HG03378 (cell line): ENCODE results near the gene ATP11A.
"Not testable (repeated sequence)": the region's sequence is repeated elsewhere in the genome, so short reads cannot be mapped to it uniquely, and the experiment has no call there.

Experiments
- ATAC-seq: cut with Tn5 transposase; IDR thresholded peaks from one replicate; pipeline ENCODE4 v1.9.1; 2021; ENCODE audit warnings: mild to moderate bottlenecking, moderate library complexity; ENCODE audit not compliant: unreplicated experiment

The ATP11A gene

DNA sequence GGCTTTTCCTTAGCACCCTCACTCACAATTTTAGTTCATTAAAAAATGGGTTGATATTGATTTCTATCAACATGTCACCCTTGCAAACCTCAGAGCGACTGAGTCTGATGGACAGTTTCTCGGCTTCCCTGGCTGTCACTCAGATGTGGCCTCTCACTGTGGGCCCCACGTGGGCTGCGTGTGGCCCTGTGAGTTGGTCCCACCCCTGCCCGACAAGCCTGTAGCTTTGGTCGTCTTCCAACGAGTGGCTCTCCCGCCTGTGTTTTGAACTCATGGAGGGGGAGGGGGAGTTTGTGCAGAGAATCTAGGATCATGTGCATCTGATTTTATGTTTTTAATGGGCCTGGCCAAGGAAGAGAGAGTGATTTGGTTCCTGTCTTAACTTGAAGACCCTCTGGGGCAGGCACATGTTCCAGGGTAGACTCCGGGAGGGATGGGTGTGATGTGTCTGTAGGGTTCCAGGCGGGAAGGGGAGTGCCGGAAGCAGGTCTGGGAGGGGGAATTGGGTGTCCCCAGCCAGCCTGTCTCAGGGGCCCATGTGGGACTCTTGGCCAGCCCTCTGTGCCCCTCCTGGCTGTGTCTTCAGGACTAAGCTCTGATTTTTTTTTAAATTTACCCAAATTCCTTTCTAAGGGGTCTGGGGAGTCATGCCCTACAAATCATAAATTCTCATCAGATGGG, 18.9 kb downstream of the ATP11A start:
- ATAC-seq: no peak

DNA sequence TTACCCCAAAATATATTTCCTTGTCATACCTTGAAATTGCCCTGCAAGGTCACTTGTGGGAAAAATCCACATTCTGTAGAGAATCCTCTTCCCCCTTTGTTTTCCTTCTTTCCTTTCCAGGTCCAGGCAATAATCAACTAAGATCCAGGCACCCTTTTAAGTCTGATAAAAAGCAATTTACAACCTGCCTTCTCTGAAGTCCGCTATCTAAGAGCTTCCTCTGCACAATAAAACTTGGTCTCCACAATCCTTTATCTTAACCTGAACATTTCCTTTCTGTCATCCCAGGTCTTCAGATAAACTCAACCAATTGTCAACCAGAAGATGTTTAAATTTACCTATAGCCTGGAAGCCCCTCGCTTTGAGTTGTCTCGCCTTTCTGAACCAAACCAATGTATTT, 19.5 kb downstream of the ATP11A start:
- not testable (repeated sequence) for ATAC-seq

GRCh38 chr13:112709825-112710783, 20.3 kb downstream of the ATP11A start:
- ATAC-seq: no peak

DNA sequence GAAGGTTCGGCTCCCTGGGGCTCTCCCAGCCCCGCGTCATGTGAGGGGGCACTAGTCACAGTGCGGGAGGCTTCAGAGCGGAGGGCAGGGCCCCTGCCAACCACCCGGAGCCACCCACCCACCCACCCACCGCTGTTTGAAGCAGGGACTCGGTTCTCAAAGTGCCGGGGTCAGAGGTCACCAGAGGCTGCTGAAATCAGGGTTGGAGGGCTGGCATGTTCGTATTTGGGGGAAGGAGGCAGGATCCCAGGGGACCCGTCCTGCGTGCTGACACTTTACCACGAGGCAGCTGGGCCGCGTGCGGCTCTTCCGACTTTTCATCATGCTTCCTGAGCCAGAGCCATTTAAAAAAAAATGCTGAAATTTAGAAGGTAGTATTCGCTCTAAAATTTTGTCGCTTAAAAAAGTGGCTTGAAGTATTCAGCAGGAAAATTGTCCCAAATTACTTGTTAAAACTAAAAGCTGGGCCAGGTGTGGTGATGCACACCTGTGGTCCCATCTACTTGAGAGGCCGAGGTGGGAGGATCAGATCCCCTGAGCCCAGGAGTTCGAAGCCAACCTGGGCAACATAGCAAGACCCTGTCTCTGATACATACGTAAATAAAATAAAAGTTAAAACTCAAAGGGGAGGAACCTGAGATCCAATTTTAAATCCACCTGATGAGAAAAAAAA, 21.2 kb downstream of the ATP11A start:
- no peak for ATAC-seq

DNA sequence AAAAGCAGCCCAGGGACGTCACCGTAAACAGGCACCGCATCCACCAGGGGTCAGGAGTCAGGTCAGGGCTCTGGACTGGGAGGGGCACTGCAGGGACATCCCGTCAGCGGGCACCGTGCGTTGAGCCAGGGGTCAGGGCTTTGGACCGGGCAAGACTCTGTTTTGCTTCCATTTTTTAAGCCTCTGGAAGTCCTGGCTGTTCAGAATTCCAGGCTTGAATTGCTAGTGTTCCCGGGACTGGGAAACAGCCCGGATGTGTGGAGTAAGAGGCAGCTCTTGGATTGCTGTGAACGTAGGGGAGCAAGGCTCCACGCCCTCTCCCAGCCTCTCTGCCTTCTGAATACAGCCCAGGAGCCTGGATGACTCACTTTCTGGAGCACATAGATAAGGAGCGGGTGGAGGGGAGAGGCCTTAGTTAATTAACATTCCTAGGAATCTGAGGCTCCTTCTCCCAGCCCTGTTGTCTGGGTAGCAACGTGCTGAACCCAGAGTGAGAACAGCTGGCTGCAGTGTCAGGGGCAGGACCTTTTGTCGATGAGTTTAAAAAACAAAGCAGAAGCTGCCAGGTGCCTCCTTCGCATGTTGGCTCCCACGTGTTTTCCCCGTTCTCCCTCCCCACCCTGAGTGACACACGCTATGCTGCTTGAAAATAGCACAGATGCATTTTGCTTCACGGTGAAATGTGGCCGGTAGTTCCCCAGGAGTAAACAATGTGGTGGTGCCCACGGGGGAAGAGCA, 21.9 kb downstream of the ATP11A start:
- ATAC-seq: no peak

GRCh38 chr13:112712451-112713207, 22.8 kb downstream of the ATP11A start:
- ATAC-seq: no peak

DNA sequence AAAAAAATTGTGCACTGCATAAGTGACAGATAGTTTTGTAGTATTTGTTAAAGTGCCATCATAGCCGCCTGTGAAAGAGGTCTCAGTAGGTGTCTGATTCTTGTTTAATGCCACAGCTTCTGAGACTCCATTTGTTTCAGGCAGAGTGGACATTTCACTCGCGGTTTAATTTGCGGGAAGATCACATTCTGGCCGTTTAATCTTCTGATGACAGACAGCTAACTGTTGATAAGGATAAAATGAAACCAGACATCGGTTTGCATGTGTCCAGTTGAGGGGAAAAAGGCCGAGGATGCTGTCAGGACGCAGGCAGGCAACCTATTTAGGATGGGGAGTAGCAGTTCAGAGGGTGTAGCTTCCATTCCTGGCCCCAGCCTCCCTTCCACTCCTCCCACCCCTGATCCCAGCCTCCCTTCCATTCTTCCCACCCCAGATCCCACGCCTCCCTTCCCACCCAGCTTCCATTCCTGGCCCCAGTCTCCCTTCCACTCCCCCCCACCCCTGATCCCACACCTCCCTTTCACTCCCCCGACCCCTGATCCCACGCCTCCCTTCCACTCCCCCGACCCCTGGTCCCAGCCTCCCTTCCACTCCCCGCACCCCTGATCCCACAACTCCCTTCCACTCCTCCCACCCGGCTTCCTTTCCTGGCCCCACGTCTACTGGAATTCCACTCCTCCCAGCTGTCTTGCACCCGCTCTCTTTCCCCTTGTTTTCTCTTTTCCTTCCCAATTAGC, 23.8 kb downstream of the ATP11A start:
- ATAC-seq: no peak

DNA sequence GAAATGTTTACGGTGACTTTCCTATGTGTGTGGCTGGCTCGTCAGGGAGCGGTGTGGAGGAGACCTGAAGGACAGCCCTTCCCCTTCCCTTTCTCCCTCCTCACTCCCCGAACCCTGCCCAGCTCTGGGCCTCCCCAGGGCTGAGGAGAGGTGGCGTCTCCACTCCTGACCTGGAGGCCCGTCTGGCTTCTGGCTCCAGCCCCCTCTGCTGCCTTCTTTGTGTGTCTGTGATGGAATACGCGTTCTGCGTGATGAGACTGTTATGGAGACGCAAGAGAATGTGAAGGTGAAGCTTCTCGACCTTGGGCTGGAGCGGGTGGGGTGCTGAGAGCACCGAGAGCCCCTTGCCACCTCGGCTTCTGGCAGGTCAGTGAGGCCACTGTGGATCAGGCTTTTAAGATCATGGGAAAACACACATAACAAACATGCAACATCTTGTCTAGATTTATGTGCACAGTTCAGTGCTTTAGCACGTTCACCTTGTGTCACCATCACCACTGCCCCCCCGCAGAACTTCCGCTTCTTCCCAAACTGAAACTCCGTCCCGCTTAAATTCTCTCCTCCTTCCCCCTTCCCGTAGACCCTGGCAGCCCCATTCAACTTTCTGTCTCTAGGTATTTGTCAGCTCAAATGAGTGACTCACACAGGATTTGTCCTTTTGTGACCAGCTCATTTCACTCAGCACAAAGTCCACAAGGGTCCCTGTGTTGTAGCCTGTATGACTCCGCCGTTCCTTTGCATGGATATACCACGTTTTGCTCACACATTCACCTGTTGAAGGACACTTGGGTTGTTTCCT, 24.7 kb downstream of the ATP11A start:
- no peak for ATAC-seq

- ATAC-seq: no peak
These were observed 25.4 kb downstream of the ATP11A start for GRCh38 chr13:112715210-112715609.

DNA sequence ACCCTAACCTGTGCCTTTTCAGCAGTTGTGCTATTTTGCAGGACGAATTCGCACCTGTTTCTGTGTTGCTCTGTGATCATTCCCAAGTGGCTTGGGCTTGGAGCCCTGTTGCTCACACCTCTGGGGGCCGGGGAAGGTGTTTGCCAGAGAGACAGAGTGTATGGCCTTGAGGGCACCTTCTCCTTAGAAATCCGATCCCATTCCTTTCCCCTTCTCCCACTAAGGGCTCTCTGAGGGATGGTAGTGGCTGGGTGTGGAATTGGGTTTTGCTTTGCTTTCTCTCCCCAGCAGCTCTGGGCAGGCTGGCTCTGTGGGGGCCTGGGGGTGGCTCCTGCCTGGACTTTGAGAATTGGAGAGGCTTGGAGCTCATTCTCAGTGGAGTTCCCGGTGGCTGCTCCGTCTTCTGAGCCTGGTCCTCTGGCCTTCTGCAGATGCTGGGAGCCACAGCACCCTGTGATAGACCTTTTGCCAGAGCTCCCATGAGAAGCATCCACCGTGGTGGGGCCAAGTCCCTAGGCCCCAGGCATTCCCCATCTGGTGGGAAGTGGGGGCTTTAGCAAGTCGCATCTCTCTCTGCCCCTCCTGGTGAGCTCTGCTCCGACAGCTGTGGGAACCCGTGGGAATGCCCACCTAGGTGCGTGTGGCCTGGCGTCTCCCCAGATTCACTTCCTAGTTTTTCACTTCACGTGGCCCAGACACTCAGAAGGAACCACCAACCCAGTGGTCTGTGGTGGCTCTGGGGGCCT, 26.1 kb downstream of the ATP11A start:
- no peak for ATAC-seq

DNA sequence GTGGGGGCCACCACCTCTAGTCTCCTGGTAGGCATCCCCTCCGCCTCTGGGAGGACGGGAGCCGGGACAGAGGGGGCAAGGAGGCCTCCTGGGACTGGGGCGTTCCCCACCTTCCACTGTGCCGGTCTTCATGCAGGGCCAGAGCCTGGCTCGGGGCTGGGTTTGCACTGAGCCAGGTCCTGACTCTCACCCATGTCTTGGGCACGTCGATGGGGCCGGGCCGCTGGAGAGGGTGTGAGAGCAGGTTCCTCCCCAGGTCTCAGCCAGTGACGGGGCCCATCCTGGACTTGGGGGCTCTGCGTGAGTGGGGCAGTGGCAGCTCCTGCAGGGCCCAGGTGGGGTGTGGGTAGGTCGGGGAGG, 26.6 kb downstream of the ATP11A start:
- ATAC-seq: no peak

DNA sequence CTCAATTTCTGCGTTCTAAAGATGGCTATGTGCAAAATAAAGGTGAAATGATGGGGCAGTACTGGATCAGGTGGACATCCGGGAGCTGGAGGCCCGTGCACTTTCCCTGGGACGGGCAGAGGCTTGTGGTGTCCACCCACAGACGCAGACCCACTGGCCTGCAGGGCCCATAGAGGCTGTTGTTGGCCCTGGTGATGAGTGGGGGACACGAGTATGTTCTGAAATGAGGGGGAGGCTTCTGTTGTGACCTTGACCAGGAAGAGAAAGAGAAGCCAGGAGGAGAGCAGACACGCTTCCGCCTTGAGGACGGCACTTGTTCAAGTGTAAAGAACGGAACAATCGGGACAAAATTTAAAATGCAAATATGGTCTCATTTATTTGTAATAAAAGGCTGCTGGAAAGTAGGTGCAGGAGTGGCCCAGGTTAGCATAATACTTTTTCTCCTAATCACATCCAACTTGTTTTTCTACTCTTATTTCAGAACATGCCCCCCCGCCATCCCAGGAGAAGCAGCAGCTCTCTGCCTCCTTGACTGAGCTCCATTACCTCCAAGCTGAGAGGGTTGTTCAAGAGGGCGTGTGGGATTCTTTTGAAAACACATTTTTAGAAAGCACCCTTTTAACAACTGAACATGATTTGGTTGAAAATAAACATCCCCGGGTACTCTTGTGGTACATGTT, 27.1 kb downstream of the ATP11A start:
- no peak for ATAC-seq

DNA sequence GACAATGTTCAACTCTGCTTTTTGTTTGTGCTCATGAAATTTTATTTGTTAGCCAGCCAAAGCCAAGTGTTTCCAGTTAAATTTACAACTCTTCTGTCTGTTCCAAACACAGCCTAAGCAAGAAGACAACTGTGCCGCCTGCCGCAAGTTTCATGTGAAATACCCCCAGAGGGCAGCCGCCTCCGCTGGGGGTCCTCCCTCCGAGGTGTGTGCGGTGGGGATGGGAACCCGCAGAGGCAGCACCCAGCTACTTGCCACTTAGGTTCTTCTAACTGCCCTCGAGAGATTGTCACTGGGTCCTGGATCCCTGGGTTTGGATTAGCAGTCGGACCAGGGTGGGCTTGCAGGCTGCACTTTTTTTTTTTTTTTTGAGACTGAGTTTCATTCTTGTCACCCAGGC, 28.5 kb downstream of the ATP11A start:
- no peak for ATAC-seq

- ATAC-seq: no peak
These were observed 29.2 kb downstream of the ATP11A start for GRCh38 chr13:112719016-112719415.

- ATAC-seq: no peak
These were observed 29.7 kb downstream of the ATP11A start for GRCh38 chr13:112719556-112719955.

- no peak for ATAC-seq
These were observed 30.4 kb downstream of the ATP11A start for GRCh38 chr13:112720251-112720650.

- ATAC-seq: no peak
These were observed 31.0 kb downstream of the ATP11A start for GRCh38 chr13:112720814-112721197.
